HG03571 (cell line): ENCODE results near the gene SNX14.
"Not testable (repeated sequence)": the region's sequence is repeated elsewhere in the genome, so short reads cannot be mapped to it uniquely, and the experiment has no call there.

Experiments used
- ATAC-seq: cut with Tn5 transposase; IDR thresholded peaks from one replicate; pipeline ENCODE4 v1.9.1; 2021; ENCODE audit not compliant: unreplicated experiment

The SNX14 gene

GRCh38 chr6:85524281-85524680 lies 69.4 kb downstream of the SNX14 start:
- ATAC-seq, result not testable (repeated sequence)

- ATAC-seq, result no peak
Measured at GRCh38 chr6:85516168-85516567, 77.5 kb downstream of the SNX14 start.

GRCh38 chr6:85506441-85507093 lies 87.1 kb downstream of the SNX14 start:
- ATAC-seq, result no peak

- no peak for ATAC-seq
Measured at GRCh38 chr6:85498596-85499258, 94.9 kb downstream of the SNX14 start.

- no peak for ATAC-seq
Measured at GRCh38 chr6:85496856-85497255, 96.8 kb downstream of the SNX14 start.

- ATAC-seq, result no peak
Measured at GRCh38 chr6:85496009-85496579, 97.6 kb downstream of the SNX14 start.

GRCh38 chr6:85494547-85495536 lies 98.8 kb downstream of the SNX14 start:
- ATAC-seq, result no peak

- ATAC-seq, result no peak
Measured at GRCh38 chr6:85493389-85493788, 100.3 kb downstream of the SNX14 start.

GRCh38 chr6:85490516-85491248 lies 103.0 kb downstream of the SNX14 start:
- no peak for ATAC-seq

- no peak for ATAC-seq
Measured at GRCh38 chr6:85484948-85485347, 108.7 kb downstream of the SNX14 start.

GRCh38 chr6:85483846-85484245 lies 109.8 kb downstream of the SNX14 start:
- no peak for ATAC-seq

- ATAC-seq, result peak; percentile 90
Measured at GRCh38 chr6:85482905-85483700, 110.6 kb downstream of the SNX14 start.

GRCh38 chr6:85482206-85482904 lies 111.3 kb downstream of the SNX14 start:
- no peak for ATAC-seq

GRCh38 chr6:85479208-85479607 lies 114.5 kb downstream of the SNX14 start:
- ATAC-seq, result no peak

GRCh38 chr6:85476532-85476931 lies 117.1 kb downstream of the SNX14 start:
- ATAC-seq, result no peak

- no peak for ATAC-seq
Measured at GRCh38 chr6:85473748-85474147, 119.9 kb downstream of the SNX14 start.

GRCh38 chr6:85472744-85473143 lies 120.9 kb downstream of the SNX14 start:
- no peak for ATAC-seq

- ATAC-seq, result no peak
Measured at GRCh38 chr6:85470023-85470410, 123.6 kb downstream of the SNX14 start.
